Naive B cell (primary cell): ENCODE data around the gene OR8J1. TPM values are rescaled to one million over a fixed set of nuclear protein-coding genes. Genes with fewer than 3 reads are reported as not detected.

Source experiments
- ATAC-seq, 2 donors: fragments of 150-1000 bp; cut with Tn5 transposase; 2 replicates each; pipeline ENCODE4 v1.10.0; 2021; ENCODE audit warnings: low read depth in 2 of 2, mild to moderate bottlenecking in 2 of 2, moderate library complexity in 2 of 2
- DNase-seq: peaks from one replicate; pipeline ENCODE4 v3.0.0; 2022
- H3K27ac Mint-ChIP-seq, 6 donors: one replicate each; pipeline ENCODE4 v1.8.0; 2020 to 2022; ENCODE audit warnings: mild to moderate bottlenecking in 6 of 6, mixed read lengths in 6 of 6, moderate library complexity in 5 of 6, inconsistent platforms in 2 of 6
- H3K27me3 Mint-ChIP-seq, 3 donors: one replicate each; pipeline ENCODE4 v1.8.0; 2021 to 2022; ENCODE audit warnings: mixed read lengths in 3 of 3, mild to moderate bottlenecking in 1 of 3
- H3K36me3 Mint-ChIP-seq, 2 donors: one replicate each; pipeline ENCODE4 v1.8.0; 2020 to 2022; ENCODE audit warnings: mixed read lengths in 2 of 2, inconsistent platforms in 1 of 2, mild to moderate bottlenecking in 1 of 2
- H3K4me1 Mint-ChIP-seq, 3 donors: one replicate each; pipeline ENCODE4 v1.8.0; 2020 to 2022; ENCODE audit warnings: mixed read lengths in 3 of 3, inconsistent platforms in 1 of 3, mild to moderate bottlenecking in 1 of 3, moderate library complexity in 1 of 3
- H3K4me3 Mint-ChIP-seq, 8 donors: one replicate each; pipeline ENCODE4 v1.8.0; 2020 to 2022; ENCODE audit warnings: mild to moderate bottlenecking in 8 of 8, mixed read lengths in 8 of 8, moderate library complexity in 8 of 8, inconsistent platforms in 2 of 8
- H3K9me3 Mint-ChIP-seq, 7 donors: one replicate each; pipeline ENCODE4 v1.8.0; 2020 to 2022; ENCODE audit warnings: mixed read lengths in 7 of 7, mild to moderate bottlenecking in 5 of 7, inconsistent platforms in 2 of 7, moderate library complexity in 1 of 7
- polyA plus RNA-seq, 6 donors: library from polyadenylated mRNA; unstranded; fragments of 300-500 nt; fragmentation: Illumina TruSeq; gene quantifications; one replicate each; pipeline ENCODE4 v1.2.3, GENCODE V29; 2021; ENCODE audit warnings: low read depth in 6 of 6

OR8J1 gene
- polyA plus RNA-seq, 6 donors from 2014 or later = not detected

DNA sequence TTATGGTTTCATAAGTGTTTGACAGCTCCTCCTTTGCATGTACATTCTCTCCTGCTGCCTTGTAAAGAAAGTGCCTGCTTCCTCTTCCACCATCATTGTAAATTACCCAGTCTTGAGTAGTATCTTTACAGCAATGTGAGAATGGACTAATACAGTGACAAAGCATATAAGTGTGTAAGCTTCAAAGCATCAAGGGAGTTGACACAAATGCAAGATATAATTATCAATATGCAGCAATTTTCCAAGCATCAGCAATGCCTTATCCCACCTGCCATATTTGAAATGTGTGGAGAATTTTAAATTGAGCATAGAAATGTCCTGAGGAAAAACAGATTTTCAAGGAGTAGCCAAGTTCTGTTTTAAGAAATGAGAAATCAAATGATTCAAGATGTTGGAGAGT lies 56.7 kb downstream of the OR8J1 start:
- Mint-ChIP-seq H3K4me1 (no peaks in the 10 kb centered on the region), H3K9me3 (peaks cover 0 to 22% (median 7%) of the 10 kb centered on the region in 7 donors), H3K27me3 (no peaks in the 10 kb centered on the region), H3K36me3 (peaks cover 0 to 7% of the 10 kb centered on the region in 2 donors), H3K27ac (peak overlapping the region in 1 of 6 donors; percentile 1), H3K4me3 (no peak overlapping the region)
- ATAC-seq (no peak), DNase-seq (no peak)

Other genes starting within 250 kb of the OR8J1 start
- gene OR8H3, start 231.9 kb upstream of the OR8J1 start, polyA plus RNA-seq = not detected
- not detected for gene OR8J3, start 214.1 kb upstream of the OR8J1 start, polyA plus RNA-seq
- gene OR8K5, start 194.0 kb upstream of the OR8J1 start, polyA plus RNA-seq = not detected
- not detected for gene OR5J2, start 177.7 kb upstream of the OR8J1 start, polyA plus RNA-seq
- not detected for gene OR5T2, start 120.0 kb upstream of the OR8J1 start, polyA plus RNA-seq
- gene OR5T3, start 102.0 kb upstream of the OR8J1 start, polyA plus RNA-seq = not detected
- not detected for gene OR5T1, start 80.1 kb upstream of the OR8J1 start, polyA plus RNA-seq
- not detected for gene OR8H1, start 62.0 kb upstream of the OR8J1 start, polyA plus RNA-seq
- gene OR8K3, start 39.1 kb upstream of the OR8J1 start, polyA plus RNA-seq = not detected
- gene OR8K1, start 8.3 kb upstream of the OR8J1 start, polyA plus RNA-seq = not detected
- not detected for gene OR8U1, start 21.3 kb downstream of the OR8J1 start, polyA plus RNA-seq
- not detected for gene OR5AL1, start 58.4 kb downstream of the OR8J1 start, polyA plus RNA-seq
- not detected for gene OR5M3, start 119.1 kb downstream of the OR8J1 start, polyA plus RNA-seq
- not detected for gene OR5M8, start 137.1 kb downstream of the OR8J1 start, polyA plus RNA-seq
- not detected for gene OR5M11, start 189.0 kb downstream of the OR8J1 start, polyA plus RNA-seq
- gene OR5M10, start 223.4 kb downstream of the OR8J1 start, polyA plus RNA-seq = not detected